ENCODE measurements around the gene CPSF7. TPM values are rescaled to one million over a fixed set of nuclear protein-coding genes. Genes with fewer than 3 reads are reported as not detected.

Gene CPSF7
- total and polyA plus RNA-seq, 10 of the 15 experiments (the other 5 are each of a cell fraction or from before 2014, with no cell fraction given), result 14.9 to 93.1 (median 60.9) TPM

DNA sequence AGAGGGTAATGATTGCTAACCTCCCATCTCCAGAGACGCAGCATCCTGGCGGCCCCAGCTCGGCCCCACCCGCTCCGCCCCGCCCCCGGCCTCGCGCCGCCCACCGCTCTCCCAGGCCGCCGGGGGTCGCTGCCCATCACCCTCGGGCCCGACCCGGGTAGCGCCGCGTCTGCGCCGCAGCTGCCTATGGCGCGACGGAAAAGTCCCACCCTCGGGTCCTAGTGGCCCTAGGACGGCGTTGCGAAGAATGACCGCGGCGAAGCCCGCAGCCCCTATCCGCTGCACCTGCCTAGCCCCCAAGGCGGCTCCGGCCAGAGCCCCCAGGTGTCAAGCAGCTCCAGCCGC, 457 bp downstream of the CPSF7 start (continued):
- TF ChIP-seq, protein P1, sequence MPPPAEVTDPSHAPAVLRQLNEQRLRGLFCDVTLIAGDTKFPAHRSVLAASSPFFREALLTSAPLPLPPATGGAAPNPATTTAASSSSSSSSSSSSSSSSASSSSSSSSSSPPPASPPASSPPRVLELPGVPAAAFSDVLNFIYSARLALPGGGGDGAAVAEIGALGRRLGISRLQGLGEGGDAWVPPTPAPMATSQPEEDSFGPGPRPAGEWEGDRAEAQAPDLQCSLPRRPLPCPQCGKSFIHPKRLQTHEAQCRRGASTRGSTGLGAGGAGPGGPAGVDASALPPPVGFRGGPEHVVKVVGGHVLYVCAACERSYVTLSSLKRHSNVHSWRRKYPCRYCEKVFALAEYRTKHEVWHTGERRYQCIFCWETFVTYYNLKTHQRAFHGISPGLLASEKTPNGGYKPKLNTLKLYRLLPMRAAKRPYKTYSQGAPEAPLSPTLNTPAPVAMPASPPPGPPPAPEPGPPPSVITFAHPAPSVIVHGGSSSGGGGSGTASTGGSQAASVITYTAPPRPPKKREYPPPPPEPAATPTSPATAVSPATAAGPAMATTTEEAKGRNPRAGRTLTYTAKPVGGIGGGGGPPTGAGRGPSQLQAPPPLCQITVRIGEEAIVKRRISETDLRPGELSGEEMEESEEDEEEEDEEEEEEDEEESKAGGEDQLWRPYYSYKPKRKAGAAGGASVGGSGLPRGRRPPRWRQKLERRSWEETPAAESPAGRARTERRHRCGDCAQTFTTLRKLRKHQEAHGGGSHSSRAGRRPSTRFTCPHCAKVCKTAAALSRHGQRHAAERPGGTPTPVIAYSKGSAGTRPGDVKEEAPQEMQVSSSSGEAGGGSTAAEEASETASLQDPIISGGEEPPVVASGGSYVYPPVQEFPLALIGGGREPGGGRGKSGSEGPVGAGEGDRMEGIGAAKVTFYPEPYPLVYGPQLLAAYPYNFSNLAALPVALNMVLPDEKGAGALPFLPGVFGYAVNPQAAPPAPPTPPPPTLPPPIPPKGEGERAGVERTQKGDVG (CRISPR knock-in tag; IDR thresholded peaks at IDR 0.05), result 0 out of 2 replicates have a peak, but pooled peaks have one; percentile 61
- TF ChIP-seq, protein P2, sequence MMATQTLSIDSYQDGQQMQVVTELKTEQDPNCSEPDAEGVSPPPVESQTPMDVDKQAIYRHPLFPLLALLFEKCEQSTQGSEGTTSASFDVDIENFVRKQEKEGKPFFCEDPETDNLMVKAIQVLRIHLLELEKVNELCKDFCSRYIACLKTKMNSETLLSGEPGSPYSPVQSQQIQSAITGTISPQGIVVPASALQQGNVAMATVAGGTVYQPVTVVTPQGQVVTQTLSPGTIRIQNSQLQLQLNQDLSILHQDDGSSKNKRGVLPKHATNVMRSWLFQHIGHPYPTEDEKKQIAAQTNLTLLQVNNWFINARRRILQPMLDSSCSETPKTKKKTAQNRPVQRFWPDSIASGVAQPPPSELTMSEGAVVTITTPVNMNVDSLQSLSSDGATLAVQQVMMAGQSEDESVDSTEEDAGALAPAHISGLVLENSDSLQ (IDR thresholded peaks at IDR 0.05), result peak; percentile 24; the same call in 1 of the 2 replicates
- no peak for TF ChIP-seq IRF4 (IDR thresholded peaks at IDR 0.05; ENCODE audit: low read depth, low read length)
- TF ChIP-seq CBX5 (IDR thresholded peaks at IDR 0.05; ENCODE audit: low read depth), result no peak
- TF ChIP-seq, protein P3, sequence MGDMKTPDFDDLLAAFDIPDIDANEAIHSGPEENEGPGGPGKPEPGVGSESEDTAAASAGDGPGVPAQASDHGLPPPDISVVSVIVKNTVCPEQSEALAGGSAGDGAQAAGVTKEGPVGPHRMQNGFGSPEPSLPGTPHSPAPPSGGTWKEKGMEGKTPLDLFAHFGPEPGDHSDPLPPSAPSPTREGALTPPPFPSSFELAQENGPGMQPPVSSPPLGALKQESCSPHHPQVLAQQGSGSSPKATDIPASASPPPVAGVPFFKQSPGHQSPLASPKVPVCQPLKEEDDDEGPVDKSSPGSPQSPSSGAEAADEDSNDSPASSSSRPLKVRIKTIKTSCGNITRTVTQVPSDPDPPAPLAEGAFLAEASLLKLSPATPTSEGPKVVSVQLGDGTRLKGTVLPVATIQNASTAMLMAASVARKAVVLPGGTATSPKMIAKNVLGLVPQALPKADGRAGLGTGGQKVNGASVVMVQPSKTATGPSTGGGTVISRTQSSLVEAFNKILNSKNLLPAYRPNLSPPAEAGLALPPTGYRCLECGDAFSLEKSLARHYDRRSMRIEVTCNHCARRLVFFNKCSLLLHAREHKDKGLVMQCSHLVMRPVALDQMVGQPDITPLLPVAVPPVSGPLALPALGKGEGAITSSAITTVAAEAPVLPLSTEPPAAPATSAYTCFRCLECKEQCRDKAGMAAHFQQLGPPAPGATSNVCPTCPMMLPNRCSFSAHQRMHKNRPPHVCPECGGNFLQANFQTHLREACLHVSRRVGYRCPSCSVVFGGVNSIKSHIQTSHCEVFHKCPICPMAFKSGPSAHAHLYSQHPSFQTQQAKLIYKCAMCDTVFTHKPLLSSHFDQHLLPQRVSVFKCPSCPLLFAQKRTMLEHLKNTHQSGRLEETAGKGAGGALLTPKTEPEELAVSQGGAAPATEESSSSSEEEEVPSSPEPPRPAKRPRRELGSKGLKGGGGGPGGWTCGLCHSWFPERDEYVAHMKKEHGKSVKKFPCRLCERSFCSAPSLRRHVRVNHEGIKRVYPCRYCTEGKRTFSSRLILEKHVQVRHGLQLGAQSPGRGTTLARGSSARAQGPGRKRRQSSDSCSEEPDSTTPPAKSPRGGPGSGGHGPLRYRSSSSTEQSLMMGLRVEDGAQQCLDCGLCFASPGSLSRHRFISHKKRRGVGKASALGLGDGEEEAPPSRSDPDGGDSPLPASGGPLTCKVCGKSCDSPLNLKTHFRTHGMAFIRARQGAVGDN (IDR thresholded peaks at IDR 0.05), result no peak
- TF ChIP-seq MEF2A (IDR thresholded peaks at IDR 0.05; ENCODE audit: insufficient read depth, low read depth, low read length), result no peak
- TF ChIP-seq LARP7 (IDR thresholded peaks at IDR 0.05), result peak; percentile 56; the same call in 1 of the 2 replicates
- TF ChIP-seq EP300 (IDR thresholded peaks at IDR 0.05; ENCODE audit: borderline replicate concordance in 1 of 2, control insufficient read depth in 1 of 2, low read depth in 2 of 2, low read length in 2 of 2), result no peak
- TF ChIP-seq, protein P4, sequence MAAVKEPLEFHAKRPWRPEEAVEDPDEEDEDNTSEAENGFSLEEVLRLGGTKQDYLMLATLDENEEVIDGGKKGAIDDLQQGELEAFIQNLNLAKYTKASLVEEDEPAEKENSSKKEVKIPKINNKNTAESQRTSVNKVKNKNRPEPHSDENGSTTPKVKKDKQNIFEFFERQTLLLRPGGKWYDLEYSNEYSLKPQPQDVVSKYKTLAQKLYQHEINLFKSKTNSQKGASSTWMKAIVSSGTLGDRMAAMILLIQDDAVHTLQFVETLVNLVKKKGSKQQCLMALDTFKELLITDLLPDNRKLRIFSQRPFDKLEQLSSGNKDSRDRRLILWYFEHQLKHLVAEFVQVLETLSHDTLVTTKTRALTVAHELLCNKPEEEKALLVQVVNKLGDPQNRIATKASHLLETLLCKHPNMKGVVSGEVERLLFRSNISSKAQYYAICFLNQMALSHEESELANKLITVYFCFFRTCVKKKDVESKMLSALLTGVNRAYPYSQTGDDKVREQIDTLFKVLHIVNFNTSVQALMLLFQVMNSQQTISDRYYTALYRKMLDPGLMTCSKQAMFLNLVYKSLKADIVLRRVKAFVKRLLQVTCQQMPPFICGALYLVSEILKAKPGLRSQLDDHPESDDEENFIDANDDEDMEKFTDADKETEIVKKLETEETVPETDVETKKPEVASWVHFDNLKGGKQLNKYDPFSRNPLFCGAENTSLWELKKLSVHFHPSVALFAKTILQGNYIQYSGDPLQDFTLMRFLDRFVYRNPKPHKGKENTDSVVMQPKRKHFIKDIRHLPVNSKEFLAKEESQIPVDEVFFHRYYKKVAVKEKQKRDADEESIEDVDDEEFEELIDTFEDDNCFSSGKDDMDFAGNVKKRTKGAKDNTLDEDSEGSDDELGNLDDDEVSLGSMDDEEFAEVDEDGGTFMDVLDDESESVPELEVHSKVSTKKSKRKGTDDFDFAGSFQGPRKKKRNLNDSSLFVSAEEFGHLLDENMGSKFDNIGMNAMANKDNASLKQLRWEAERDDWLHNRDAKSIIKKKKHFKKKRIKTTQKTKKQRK (IDR thresholded peaks at IDR 0.05; ENCODE audit: low read depth, low read length), result no peak
- TF ChIP-seq RELA (IDR thresholded peaks at IDR 0.05; ENCODE audit: borderline replicate concordance, partially characterized antibody), result no peak
- TF ChIP-seq HDGF (IDR thresholded peaks at IDR 0.05), result no peak
- TF ChIP-seq NR2F1 (conservative IDR thresholded peaks at IDR 0.05), result peak; percentile 67
- TF ChIP-seq, protein P5, sequence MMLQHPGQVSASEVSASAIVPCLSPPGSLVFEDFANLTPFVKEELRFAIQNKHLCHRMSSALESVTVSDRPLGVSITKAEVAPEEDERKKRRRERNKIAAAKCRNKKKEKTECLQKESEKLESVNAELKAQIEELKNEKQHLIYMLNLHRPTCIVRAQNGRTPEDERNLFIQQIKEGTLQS (IDR thresholded peaks at IDR 0.05; ENCODE audit: borderline replicate concordance, extremely low read depth, low read depth, low read length), result no peak
- TF ChIP-seq NR2C1 (IDR thresholded peaks at IDR 0.05), result no peak
- TF ChIP-seq BHLHE40 (IDR thresholded peaks at IDR 0.05; ENCODE audit: borderline replicate concordance in 1 of 2, low read depth in 2 of 2, low read length in 1 of 2), result peak in 1 of 2 experiments; percentile 5; a peak in 1 of 4 replicates
